ENCODE data around the gene RAB28.

DNA sequence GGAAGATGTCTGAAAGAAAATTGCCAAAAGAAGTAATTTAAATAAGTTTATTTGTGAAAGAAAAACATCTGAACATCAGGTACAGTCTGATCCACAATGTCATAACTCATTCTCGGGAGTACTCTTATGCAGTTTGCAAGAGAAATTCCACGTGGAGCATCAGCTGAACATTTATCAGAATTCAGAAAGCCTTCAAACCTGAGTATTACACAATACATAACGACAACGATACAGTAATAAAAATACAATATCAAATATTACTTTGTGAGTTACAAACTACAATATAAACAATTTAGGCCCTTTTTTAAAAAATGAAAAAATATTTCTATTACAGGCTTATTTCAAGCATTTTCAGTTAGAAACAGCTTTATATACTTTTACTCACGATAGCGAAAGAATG lies 116.4 kb downstream of the RAB28 start:
- TF ChIP-seq, protein P1, sequence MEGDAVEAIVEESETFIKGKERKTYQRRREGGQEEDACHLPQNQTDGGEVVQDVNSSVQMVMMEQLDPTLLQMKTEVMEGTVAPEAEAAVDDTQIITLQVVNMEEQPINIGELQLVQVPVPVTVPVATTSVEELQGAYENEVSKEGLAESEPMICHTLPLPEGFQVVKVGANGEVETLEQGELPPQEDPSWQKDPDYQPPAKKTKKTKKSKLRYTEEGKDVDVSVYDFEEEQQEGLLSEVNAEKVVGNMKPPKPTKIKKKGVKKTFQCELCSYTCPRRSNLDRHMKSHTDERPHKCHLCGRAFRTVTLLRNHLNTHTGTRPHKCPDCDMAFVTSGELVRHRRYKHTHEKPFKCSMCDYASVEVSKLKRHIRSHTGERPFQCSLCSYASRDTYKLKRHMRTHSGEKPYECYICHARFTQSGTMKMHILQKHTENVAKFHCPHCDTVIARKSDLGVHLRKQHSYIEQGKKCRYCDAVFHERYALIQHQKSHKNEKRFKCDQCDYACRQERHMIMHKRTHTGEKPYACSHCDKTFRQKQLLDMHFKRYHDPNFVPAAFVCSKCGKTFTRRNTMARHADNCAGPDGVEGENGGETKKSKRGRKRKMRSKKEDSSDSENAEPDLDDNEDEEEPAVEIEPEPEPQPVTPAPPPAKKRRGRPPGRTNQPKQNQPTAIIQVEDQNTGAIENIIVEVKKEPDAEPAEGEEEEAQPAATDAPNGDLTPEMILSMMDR (IDR thresholded peaks at IDR 0.05 in 4 of 5, conservative IDR thresholded peaks at IDR 0.05 in 1 of 5): no peak
- no peak for TF ChIP-seq POLR2A (IDR thresholded peaks at IDR 0.05)

All from gastrocnemius medialis (tissue), 4 donors.